Activated CD4-positive, CD25-positive, alpha-beta regulatory T cell (primary cell): Measurements from ENCODE around the gene SDE2.
"Not testable (repeated sequence)": the region's sequence is repeated elsewhere in the genome, so short reads cannot be mapped to it uniquely, and the experiment has no call there.

Source experiments
- DNase-seq, 4 experiments: peaks; one replicate each; lab custom pipeline; 2025; lab: John Stamatoyannopoulos, UW

The SDE2 gene

DNA sequence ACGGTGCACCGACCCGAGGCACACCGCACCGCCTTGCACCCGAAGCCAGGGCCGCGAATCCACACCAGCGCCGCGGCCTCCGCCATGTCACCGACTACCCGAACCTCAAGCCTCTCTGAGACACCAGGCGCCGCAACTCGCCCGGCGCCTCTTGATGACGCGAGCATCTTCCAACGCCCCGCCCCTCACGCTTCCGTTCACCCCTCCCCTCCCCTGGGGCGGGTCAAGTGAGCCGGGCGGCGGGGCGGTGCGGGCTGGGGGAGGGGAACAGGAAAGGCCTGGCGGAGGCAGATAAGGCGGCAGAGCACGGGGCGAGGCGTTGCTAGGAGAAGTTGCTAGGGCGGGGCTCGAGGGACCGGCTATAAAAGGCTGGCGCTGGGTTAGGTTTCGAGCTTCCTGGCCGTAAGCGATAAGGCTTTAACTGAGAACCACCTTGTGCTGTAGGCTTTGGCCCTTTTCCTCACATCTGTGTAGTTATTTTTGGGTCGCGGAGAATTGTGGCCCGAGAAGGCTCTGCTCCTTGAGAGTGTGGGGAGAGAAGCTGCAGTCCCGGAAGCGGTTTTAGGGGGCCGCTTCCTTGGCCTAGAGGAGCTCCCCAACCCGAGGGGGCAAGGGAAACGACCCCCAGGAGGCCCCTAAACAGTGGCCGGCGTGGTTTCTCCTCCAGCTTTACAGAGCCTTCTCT, at the start of gene SDE2:
Gene SDE2, minus strand, starts transcription at position 117 of the 685 bp plus-strand sequence. Its CDS starts 31 bp downstream, at position 86.
- DNase-seq = peak; percentile 99

- no peak for DNase-seq
These were observed 49.7 kb upstream of the SDE2 start for GRCh38 chr1:226048886-226049285.

DNA sequence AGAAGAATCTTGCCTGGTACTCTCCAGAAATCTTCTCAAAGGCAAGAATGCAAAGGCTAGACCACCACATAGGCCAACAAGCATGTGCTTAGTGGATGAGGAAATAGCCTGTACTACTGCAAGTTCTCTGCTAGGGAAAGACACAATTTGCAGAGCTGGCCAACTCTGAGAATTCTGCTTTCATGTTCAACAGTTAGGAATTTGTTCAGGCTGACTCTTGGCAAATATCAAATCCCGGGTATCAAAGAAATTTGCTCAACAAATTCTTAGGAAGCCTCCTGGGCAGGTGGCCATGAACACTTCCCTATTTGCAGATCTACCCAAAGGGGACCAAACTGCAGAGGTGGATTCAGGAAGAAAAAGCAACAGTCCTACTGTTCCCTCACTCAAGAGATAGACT, 48.4 kb upstream of the SDE2 start:
- no peak for DNase-seq

GRCh38 chr1:226046240-226046639, 47.1 kb upstream of the SDE2 start:
- DNase-seq = no peak

GRCh38 chr1:226044514-226045101, 45.5 kb upstream of the SDE2 start:
- DNase-seq = no peak

GRCh38 chr1:226041419-226041818, 42.3 kb upstream of the SDE2 start:
- DNase-seq = no peak

DNA sequence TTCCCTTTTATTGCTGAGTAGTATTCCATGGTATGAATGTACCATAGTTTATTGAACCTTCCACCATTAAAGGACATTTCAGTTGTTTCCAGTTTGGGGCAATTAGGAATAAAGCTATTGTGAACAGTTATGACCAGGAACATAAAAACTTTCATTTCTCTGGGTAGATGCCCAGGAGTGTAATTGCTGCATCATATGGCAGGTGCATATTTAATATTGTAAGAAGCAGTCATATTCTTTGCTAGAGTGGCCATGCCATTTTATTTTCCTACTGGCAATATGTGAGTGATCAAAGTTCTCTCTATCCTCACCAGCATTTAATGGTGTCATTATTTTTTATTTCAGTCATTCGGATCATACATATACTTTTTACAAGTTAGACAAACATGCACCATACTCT, 39.5 kb upstream of the SDE2 start:
- no peak for DNase-seq

DNA sequence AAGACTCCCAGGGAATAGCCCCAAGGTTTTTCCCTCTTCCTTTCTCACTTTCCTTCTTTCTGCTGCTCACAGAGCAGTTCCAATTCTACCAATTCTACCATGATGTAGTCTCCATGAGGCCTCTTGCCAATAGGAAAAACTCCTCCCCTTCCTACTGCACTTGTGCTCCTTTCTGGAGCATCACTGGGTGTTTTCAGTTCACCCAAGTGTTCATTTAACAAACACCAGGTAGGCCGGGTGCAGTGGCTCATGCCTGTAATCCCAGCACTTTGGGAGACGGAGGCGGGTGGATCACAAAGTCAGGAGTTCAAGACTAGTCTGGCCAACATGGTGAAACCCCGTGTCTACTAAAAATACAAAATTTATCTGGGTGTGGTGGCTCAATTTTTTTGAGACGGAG, 36.8 kb upstream of the SDE2 start:
- no peak for DNase-seq

DNA sequence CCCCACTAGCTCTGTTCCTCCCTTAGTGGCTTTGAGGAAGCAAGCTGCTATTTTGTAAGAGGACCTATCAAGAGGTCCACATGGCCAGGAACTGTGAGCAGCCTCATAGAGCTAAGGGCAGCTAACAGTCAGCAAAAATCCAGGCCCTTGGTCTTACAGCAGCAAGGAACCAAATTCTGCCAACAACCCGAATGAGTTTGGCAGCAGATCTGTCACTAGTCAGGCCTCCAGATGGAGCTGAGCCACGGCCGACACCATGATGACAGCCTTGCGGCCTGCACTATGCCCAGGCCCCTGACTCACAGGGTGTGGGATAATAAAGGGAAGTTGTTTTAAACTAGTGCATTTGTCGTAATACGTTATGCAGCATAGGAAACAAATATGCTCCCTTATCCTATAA, 35.3 kb upstream of the SDE2 start:
- DNase-seq = no peak

- no peak for DNase-seq
These were observed 34.8 kb upstream of the SDE2 start for GRCh38 chr1:226033991-226034390.

DNA sequence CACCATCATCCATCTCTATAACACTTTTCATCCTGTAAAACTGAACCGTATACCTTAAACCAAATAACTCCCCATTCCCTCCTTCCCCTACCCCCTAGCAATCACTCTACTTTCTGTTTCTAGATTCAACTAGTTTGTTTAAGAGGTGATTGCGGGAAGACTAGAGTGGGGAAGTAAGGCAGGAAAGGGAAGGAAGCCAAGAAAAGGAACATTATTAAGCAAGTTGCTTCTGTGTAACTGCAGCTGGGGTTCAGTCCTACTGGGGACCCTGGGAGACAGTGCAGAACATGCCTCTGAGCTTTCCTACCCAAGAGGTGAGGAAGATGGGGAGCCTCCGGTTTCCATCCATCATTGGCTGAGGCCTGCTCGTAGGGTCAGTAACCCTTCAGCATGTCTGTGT, 34.4 kb upstream of the SDE2 start:
- no peak for DNase-seq

DNA sequence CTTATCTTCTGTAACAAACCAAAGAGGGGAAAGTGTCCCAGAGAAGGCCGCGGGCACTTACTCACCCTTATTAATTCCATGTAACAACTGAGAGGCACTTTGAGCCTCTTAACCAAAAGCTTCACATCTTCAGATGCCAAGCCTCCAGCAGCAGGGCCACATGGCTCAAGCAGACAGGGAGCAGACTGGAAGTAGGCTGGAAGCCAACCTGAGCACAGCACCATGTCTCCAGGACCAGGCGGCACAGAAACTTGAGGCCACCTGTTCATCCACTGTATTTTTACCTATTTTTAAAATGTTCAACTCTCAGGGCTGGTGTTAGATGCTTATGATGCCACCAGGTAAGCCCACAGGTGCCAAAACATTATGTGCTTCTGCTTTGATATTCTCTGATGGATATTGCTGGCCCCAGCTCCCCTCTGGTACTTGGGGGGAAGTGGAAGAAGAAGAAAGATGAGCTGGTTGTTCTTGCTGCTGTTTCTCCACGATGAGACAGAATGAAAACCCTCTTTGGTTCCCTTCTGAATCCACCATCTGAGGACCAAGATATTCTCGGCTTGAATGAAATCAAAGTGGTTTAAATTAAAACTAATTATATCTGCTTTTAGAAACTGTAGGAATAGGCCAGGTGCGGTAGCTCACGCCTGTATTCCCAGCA, 30.6 kb upstream of the SDE2 start:
- no peak for DNase-seq

DNA sequence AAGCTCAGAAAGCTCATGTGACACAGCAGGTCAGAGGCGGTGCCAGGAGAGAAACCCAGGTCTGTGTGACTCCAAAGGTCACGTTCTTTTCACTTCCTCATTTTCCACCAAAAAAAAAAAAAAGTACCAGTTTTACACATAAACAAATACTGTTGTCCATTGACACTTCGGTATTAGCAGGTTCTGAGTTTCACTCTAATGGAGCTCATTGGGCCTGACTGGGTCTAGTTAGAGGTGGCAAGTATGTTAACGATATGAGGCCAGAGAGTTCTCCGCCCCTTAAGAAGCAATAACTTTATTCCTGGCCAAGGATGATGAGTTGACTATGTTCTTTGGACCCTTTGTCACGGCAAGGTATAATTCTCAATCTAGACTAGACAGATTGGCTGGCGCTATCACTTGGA, 30.0 kb upstream of the SDE2 start:
- no peak for DNase-seq

GRCh38 chr1:226027538-226028217, 28.5 kb upstream of the SDE2 start:
- no peak for DNase-seq

GRCh38 chr1:226026833-226027232, 27.7 kb upstream of the SDE2 start:
- DNase-seq = no peak

DNA sequence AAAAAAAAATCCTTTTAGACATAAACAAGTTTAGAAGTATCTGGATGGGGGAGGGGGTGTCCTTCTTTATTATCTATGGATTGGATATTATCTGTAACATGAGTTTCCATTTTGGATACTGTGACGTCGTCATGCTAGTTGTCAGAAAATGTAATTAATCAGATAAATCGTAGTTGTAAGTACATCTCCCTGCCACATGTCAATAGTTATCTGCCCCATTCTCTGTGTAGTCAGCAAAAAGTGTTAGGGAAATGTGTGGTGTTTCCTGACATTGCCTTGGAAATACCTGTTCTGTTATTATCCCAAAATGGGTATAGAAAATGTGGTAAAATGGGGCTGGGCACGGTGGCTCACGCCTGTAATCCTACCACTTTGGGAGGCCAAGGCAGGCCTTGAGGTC, 24.6 kb upstream of the SDE2 start:
- DNase-seq = no peak

GRCh38 chr1:226021801-226022200, 22.7 kb upstream of the SDE2 start:
- DNase-seq = no peak

GRCh38 chr1:226021401-226021800, 22.3 kb upstream of the SDE2 start:
- DNase-seq = no peak

DNA sequence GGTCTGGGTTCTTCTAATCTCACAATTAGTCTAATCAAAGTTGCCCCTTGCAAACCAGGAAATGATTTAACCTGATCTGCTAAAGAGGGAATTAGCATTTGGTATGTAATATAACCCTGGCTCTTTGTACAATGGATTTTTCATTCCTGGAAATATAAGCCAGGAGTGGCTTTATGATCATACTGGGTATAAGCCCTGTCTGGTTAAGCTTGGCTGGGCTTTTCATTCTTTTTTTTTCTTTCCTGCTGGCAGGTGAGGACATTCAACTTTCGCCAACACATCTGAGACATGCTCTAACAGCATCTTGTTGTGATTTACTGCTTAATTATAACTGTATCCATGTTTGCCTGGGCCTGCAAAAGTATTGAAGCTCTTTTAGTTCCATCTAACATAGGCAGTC, 20.4 kb upstream of the SDE2 start:
- no peak for DNase-seq

DNA sequence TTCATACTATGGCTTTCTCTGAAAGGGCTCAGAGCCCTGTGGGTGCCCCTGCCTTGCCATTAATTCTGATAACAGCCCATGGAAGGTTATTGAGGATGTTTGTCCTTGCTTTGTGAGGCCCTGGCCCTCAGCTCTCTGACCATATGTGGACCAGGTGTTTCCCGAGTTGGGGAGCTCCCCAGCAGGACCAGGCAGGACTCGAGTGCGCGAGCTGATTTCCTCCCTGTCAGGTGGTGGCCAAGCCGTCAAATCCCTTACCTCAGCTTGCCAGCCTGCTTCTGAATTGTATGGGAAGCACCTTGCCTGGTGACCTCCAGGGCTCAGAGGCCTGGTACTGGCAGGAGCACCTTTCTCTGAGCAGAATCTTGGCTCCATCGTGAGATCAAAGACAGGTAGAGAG, 17.9 kb upstream of the SDE2 start:
- DNase-seq = no peak

- DNase-seq = no peak
These were observed 10.5 kb upstream of the SDE2 start for GRCh38 chr1:226009650-226010044.

DNA sequence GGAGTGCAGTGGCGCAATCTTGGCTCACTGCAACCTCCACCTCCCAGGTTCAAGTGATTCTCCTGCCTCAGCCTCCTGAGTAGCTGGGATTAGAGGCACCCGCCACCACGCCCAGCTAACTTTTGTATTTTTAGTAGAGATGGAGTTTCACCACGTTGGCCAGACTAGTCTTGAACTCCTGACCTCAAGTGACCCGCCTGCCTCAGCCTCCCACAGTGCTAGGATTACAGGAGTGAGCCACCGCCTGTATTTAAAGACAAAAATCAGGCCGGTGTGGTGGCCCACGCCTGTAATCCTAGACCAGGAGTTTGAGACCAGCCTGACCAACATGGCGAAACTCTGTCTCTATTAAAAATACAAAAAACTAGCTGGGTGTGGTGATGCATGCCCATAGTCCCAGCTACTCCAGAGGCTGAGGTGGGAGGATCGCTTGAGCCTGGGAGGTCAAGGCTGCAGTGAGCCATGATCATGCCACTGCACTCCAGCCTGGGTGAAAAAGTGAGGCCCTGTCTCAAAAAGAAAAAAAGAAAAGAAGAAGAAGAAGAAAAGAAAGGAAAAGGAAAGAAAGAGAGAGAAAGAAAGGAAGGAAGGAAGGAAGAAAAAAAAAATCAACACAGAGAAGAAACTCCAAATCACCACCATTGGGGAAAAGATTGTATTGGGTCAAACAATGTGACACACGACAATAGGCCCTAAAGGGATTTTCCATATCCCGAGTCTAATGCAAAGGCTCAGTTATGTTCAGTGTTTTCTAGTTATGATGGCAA, 8.2 kb upstream of the SDE2 start:
- not testable (repeated sequence) for DNase-seq
